Thoracic aorta (tissue), 2 donors: ENCODE results near the gene TFAP2B. TPM values are rescaled to one million over a fixed set of nuclear protein-coding genes. Genes with fewer than 3 reads are reported as not detected.
A peak's percentile ranks its signal among the peaks of the same experiment; 100 is the strongest.

Experiments used
- ATAC-seq: fragments of 150-250 bp; one replicate; pipeline ENCODE4 v1.8.0; 2017; ENCODE audit warnings: low read depth; ENCODE audit not compliant: insufficient number of reproducible peaks, low FRiP score
- DNase-seq: peaks from one replicate; pipeline ENCODE4 v3.0.0-alpha.2; 2020; ENCODE audit warnings: low spot score
- H3K27ac ChIP-seq, 2 donors: fragments of 200-600 bp; sonication (generic); 1 replicate in 1 of 2; 2 replicates in 1 of 2; pipeline ENCODE4 v1.5.1; 2016; ENCODE audit warnings: mild to moderate bottlenecking in 2 of 2, moderate library complexity in 2 of 2
- H3K27me3 ChIP-seq: fragments of 200-600 bp; sonication (generic); replicated peaks from 2 replicates; pipeline ENCODE4 v1.6.0; 2016; ENCODE audit warnings: mild to moderate bottlenecking; ENCODE audit not compliant: insufficient read depth
- H3K36me3 ChIP-seq: fragments of 200-600 bp; sonication (generic); one replicate; pipeline ENCODE4 v1.5.1; 2016
- H3K4me1 ChIP-seq, 2 donors: fragments of 200-600 bp; sonication (generic); 1 replicate in 1 of 2; 2 replicates in 1 of 2; pipeline versions ENCODE4 v1.5.1 to v1.6.0; 2016; ENCODE audit warnings: low read depth in 2 of 2, mild to moderate bottlenecking in 1 of 2; ENCODE audit not compliant: control insufficient read depth in 1 of 2
- H3K4me3 ChIP-seq: fragments of 200-600 bp; sonication (generic); 2 replicates; pipeline ENCODE4 v1.5.1; 2016; ENCODE audit warnings: mild to moderate bottlenecking
- H3K9me3 ChIP-seq: fragments of 200-600 bp; sonication (generic); 2 replicates; pipeline ENCODE4 v1.5.1; 2016
- CTCF ChIP-seq: fragments of 200-600 bp; sonication (generic); IDR thresholded peaks from one replicate; pipeline ENCODE4 v1.5.1; 2019; ENCODE audit warnings: antibody characterized with exemption
- total RNA-seq, 2 donors: library from RNA; depleted of rRNA; stranded (reverse); fragments of >200 nt; gene quantifications; one replicate each; pipeline versions ENCODE4 v1.1.0 to v1.2.3, GENCODE V29; 2016

The TFAP2B gene
- total RNA-seq, 2 donors from 2014 or later = 2.5 TPM; not detected in 1

DNA sequence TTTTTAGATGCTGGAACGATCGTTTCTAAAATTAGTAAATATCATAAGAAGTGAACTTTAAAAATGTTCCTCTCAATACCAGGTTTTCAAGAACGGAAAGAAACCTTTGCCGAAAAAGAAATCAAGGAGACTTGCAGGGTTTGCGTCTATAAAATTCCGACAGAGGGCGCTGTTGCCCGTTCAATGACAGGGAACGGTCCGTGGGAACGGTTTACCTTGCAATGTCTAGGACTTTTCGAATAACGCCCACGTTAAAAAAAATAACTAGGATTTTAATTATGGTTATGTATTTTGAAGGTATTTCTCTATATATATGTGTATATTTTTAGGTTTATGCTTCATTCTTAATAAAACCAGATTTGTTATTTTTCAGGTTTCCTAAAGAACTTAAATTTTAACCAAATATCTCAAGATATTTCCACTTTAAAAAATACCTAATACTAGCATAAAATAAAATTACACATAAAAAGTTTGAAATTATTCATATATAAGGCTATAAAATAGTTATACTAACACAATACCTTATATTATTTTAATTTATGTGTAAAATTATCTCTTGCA, 2.5 kb upstream of the TFAP2B start:
- no peaks in the 10 kb centered on the region for H3K9me3 ChIP-seq
- ATAC-seq = no peak
- TF ChIP-seq CTCF = peak; percentile 73
- peaks cover 5% of the 10 kb centered on the region for H3K27me3 ChIP-seq
- H3K27ac ChIP-seq = no peak overlapping the region
- DNase-seq = no peak
- H3K4me3 ChIP-seq = peak overlapping the region; percentile 70
- H3K36me3 ChIP-seq = no peaks in the 10 kb centered on the region
- peaks cover 8 to 19% of the 10 kb centered on the region in 2 donors for H3K4me1 ChIP-seq

GRCh38 chr6:50816947-50817645, 1.6 kb upstream of the TFAP2B start:
- no peak for TF ChIP-seq CTCF
- Histone ChIP-seq H3K27me3 (peaks cover 5% of the 10 kb centered on the region), H3K9me3 (no peaks in the 10 kb centered on the region), H3K27ac (no peak overlapping the region), H3K4me1 (peaks cover 8 to 22% of the 10 kb centered on the region in 2 donors), H3K36me3 (no peaks in the 10 kb centered on the region), H3K4me3 (no peak overlapping the region)
- no peak for DNase-seq
- no peak for ATAC-seq

GRCh38 chr6:50817646-50817950, 1.1 kb upstream of the TFAP2B start:
- Histone ChIP-seq H3K9me3 (no peaks in the 10 kb centered on the region), H3K27ac (no peak overlapping the region), H3K4me3 (no peak overlapping the region), H3K4me1 (peaks cover 8 to 22% of the 10 kb centered on the region in 2 donors), H3K27me3 (peaks cover 5% of the 10 kb centered on the region), H3K36me3 (no peaks in the 10 kb centered on the region)
- no peak for TF ChIP-seq CTCF
- ATAC-seq (no peak), DNase-seq (no peak)

DNA sequence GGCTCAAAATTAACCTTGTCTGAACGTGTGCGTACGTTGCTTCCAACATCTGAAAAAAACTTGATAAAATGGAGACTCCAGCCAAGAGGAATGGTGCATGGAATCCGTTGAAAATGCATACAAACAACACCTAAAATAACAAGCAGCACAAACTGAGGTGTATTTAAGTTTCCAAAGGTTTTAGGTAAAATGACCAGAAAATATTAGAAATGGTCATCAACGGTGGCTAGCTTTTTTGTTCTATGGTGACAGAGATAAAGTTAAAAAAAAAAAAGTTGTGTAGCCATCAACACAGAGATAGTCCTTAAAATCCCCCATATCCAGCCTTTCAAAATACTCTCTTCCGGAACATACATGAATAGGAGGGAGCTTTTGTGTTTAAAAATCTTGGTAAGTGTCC, 651 bp upstream of the TFAP2B start:
- DNase-seq (no peak), ATAC-seq (no peak)
- TF ChIP-seq CTCF = no peak
- Histone ChIP-seq H3K27me3 (peaks cover 5% of the 10 kb centered on the region), H3K27ac (no peak overlapping the region), H3K4me1 (peaks cover 8 to 22% of the 10 kb centered on the region in 2 donors), H3K9me3 (no peaks in the 10 kb centered on the region), H3K36me3 (no peaks in the 10 kb centered on the region), H3K4me3 (no peak overlapping the region)

DNA sequence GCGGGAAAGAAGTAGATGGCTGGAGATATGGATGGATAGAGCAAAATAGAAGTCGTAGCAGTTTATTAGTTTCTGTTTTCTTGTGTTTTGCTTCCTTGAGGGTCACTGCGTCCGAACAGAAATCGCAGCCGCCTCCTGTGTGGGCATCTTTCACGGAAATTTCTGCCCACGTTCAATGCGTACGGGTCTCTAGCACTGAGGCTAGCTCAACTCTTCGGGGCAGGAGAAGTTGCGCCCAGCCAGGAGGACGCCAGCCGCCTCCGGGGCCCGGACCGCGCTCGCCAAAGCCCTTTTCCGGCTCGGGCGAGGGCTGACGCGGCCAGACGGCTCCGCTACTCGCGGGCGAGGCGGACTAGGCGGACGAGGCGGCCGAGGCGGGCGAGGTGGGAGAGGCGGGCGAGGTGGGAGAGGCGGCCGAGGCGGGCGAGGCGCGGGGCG, 814 bp downstream of the TFAP2B start:
- DNase-seq (no peak), ATAC-seq (no peak)
- Histone ChIP-seq H3K36me3 (no peaks in the 10 kb centered on the region), H3K4me1 (peaks cover 8 to 22% of the 10 kb centered on the region in 2 donors), H3K9me3 (no peaks in the 10 kb centered on the region), H3K27ac (no peak overlapping the region), H3K27me3 (peaks cover 17% of the 10 kb centered on the region), H3K4me3 (peak overlapping the region; percentile 53)
- no peak for TF ChIP-seq CTCF
